Stimulated activated CD8-positive, alpha-beta memory T cell treated with anti-CD3 and anti-CD28 coated beads, Interleukin-7, amount 100 ng/mL, for 48 hours (primary cell): ENCODE results near the gene ROBO3.

Experiments used
- DNase-seq, 2 donors: peaks; one replicate each; pipeline ENCODE4 v3.0.0-alpha.2; 2020; ENCODE audit warnings: low read depth in 1 of 2; ENCODE audit errors: extremely low read depth in 1 of 2

The ROBO3 gene

DNA sequence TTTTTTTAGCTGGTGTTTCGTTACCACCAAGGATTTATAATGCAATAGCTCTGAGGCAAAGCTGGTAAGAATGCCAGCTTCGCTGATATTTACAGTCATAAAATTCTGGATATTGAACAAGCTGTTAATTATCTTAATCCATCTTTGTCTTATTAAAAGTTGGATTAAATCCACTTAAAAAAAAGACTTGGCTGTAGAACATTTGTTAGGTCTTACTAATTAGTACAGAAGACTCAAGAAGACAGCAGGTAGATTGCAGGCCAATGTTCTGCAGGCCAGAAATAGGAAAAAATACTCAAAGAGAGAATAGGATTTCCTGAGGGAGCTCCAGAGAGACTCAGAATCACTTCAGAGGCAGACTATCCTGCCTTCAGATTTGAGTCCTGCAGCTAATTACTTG lies 24.9 kb downstream of the ROBO3 start:
- no peak for DNase-seq

DNA sequence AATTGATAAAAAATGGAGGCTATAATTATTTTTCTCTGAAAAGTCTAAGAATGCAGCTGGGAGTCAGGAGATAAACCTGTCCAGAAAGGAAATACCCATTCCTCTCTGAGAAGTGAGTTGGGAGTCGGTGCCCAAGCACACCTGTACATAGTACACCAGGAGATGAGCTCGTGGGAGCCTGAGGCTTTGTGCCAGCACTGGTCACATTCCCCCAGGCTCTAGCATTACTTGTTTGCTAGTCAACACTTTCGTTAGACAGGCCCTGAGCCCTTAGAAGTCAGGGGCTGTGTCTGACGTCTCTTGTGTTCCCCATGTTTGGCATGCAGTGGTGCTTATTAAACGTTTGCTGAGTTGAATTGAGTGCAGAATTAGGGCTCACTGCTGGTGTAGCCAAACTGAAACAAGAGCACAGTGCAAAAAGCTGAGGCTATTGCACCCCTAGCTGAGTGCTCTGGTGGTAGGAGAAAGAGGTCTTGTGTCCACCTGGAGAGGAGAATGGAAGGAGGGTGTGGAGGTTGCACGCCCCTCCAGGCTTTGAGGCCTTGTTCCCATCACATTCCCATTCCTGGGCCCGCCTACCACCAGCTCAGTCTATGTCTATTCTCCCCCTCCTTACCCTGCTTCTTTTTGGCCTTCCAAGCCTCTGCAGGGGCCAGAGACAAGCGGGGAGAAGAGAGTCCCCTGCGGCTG lies 25.6 kb downstream of the ROBO3 start:
- no peak for DNase-seq

DNA sequence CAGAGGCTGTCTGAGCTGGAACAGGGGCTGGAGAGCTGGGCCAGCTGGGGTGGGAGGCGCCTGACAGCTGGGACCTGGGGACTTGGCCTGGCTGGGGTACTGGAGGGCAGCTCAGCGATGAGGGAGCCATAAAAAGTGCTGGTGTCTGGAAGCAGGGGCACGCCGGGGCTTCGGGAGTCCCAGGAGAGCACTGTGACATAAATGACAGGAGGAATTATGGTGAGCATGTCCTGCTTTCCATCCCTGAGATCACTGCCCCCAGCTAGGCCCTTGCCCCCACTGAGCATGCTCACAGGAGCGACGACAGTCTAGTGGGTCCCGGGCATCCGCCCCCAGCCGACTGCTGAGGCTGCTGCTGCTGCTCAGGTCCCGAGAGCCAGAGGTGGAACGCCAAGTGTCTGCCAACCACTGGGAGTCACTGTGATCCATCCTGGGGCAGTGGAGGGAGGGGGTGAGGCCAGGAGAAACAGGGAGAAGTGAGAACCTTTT lies 26.2 kb downstream of the ROBO3 start:
- no peak for DNase-seq

DNA sequence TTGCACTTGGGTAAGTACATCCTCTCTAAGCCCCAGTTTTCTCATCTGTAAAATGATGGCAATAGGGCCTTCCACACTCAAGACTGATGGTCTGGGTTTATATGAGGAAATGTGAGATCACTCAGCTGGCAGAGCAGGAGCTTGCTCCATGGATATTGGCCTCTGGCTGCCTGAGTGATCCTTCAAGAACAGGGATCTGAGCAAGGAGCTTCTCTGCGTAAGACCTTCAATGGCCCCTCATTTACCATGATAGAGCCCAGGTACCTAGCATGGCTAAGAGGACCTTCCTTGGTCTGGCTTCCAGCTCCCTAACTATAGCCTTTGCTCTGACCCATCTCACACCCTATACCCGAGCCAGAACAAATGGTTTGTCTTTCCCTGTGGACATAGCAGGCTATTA lies 26.9 kb downstream of the ROBO3 start:
- no peak for DNase-seq

DNA sequence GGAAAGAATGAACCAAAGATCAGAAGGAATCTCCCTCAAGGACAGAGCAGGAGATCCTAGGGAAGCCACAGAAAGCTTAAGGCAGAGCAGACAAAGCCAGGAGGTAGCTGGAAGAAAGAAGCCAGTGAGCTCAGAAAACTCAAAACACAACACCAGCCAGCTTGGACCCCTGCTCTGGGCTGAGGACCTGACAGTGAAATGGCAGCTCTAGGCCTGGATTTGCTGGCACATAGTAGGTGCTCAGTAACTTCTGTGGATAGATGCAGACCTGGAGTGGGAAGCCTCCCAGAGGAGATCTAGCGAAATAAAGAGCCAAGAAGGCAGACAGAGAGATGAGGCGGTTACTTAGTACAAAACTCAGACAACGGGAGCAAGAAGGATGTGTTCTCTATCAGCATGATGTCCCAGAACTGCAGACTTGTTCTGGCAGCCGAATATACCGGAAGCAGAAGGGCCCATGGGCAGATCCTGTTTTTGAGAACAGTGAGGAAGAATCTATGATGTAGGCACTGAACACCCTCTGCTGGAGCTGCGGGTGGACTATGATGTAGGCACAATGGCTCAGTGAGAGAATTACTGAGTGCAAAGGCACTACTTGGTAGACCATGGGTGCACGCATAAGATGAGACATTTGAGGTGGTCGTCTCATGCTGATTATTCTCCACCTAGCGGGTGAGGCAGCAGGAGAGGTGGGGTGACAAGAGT lies 27.7 kb downstream of the ROBO3 start:
- no peak for DNase-seq

DNA sequence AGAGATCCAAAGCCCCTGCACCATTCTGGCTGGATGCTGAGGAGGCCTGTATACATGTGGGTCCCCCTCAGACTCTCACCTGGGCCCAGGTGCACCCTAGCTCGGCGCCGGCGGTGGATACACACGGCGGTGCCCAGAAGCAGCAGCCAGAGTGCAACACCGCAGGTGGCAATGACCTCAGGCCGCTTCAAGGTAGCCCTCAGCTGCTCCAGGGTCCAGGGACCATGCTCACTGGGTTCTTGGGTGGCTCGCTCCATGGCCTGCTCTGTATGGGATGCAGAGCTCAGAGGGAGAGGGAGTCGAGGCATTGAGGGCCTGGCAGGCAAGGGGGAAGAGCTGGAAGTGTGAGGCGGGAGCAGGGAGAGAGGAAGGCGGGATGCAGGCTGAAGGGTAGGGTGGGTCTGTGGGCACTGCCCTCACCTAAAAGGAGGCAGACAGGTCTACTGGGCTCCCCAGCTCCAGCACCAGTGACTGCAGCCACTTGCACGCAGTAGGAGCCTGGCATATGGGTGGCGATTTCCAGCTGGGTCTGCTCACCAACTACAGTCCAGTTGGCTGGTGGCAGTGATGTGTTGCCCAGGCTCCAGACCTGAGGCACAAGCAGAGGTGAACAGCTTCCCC lies 28.7 kb downstream of the ROBO3 start:
- no peak for DNase-seq

DNA sequence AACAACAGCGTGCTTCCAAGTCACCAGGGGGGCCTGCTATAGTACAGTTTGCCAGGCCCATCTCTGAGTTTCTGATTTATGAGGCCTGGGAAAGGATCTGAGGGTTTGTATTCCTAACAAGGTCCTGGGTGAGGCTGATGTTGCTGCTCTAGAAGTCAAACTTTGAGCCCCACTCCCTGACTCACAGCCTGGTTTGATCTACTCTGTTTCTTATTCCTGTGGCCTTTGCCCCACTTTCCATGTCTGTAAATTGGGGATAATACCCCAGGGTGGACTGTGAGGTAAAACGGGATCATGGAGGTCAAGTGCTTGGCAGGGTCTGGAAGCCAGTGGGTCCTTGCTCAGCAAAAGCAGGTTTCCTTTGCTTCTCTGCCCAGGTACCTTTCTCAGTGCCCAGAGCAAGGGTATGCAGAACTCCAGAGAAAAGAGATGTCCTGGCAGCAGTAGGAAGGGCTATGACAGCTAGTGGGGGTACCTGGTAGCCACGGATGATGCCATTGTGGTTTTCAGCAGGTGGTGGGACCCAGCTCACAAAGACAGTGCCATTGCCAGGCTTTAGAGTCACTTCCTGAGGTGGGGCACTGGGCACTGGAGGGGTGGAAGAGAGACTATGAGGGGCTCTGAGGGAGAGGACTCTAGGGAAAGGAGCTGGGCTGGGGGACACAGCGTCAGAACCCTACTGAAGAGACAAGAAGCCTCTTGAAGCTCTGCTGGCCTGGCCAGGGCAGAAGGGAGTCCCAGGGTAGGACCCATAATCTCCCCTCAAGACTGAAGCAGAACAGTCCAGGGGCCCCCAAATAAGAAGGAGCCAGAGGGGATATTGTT lies 29.6 kb downstream of the ROBO3 start:
- DNase-seq: no peak

DNA sequence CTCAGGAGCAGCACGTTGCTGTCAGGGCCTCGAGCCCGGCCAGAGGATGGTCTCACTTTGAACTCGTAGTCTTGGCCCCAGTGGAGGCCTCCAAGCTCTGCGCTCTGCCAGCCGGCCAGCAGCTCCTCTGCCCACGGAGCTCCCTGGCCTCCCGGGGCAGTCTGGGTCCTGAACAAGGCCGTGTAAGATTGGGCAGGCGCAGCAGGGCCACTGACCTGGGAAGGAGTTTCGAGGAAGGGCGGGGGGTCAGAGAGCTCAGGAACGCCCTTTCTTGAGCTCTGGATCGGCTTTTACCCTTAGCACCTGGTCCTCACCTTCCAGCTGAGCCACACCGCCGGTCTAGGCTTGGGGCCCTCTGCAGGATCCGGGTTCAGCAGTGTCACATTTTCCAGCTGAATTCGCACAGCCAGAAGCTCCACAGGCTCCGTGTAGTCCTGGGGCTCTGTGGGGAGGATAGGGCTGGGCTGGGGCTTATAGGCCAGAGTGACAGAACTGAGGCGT lies 30.3 kb downstream of the ROBO3 start:
- no peak for DNase-seq

DNA sequence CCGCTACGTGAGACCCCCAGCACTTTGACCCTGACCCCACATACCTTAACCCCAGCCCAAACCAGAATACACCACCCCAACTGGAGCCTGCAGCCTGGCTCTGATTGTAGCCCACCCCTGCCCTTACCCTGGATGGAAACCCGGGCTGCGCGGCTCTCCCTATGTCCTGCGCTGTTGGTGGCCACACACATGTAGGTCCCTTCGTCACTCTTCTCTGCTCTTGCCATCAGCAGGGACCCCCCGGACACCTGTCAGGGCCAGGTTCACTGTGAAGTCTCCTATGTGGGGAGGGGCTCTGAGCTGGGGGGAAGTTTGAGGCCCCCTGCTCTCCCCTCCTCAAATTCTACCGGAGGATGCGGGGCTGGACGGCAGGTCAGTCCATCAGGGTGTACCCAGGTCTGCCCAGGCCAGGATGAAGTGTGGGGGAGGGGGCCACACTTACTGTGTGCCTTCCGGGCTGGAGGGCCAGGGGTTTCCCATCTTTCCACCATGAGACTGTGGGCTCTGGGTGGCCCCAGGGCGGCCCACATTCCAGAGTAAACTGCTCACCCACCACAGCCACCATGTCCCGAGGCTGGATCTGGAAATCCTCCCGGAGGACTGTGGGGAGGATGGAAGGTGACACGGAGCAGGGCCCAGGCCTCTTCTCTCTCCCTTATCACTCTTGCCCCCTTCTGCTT lies 31.0 kb downstream of the ROBO3 start:
- DNase-seq: no peak

DNA sequence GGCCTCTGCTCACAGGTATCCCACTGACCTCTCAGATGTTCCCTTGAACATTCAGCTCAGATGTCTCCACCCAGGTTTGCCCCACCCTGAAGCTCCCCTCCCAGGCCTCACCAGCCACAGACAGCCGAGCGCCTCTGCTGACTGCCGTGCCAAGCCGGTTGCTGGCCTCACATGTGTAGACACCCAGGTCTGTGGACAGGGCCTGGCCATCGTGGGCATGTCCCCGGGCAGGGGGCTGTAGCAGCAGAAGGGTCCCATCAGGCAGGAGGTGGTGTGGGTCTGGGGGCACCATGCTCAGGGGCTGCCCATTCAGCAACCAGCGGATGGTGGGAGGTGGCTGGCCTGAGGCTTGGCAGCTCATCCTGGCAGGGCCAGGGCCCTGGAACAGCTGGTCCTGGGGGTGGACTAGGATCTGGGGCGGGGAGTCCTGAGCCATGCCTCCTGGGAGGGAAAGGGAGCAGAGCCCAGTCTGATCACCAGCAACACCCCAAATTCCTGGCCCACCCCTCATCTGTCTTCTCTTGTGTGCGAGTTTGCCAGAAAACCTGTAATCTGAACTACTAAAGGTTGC lies 31.7 kb downstream of the ROBO3 start:
- DNase-seq: no peak

DNA sequence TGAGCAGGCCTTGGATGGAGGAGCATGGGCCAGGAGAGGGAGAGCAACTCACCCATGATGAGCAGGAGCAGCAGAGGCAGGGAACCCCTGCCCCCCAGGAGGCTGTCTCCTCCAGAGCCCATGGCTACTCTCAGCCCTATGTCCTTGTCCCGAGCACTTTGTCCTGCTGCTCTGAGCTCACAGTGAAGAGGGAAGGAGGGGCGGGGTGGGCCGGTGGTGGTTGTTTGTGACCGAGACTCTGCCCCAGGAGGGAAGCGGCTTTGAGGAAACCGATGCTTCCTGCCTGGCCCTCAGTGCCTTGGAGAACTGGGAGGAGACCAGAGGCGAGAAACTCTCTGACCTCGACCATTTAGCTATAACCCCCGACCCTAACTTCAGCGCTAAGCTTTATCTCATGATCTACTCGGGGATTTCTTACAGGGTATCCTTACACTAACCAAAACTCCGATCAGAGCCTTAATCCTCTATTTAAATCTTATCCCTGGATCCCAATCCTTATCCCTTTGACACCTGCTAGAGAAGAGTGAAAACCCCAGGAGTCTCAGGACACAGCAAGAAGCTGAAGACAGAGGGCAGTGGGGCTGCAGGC lies 32.5 kb downstream of the ROBO3 start, which contains the start of gene ROBO4:
ROBO4 (minus strand) TSS at position 192 of the 589 bp plus-strand sequence; CDS start at position 122, 70 bp downstream.
- DNase-seq: no peak

DNA sequence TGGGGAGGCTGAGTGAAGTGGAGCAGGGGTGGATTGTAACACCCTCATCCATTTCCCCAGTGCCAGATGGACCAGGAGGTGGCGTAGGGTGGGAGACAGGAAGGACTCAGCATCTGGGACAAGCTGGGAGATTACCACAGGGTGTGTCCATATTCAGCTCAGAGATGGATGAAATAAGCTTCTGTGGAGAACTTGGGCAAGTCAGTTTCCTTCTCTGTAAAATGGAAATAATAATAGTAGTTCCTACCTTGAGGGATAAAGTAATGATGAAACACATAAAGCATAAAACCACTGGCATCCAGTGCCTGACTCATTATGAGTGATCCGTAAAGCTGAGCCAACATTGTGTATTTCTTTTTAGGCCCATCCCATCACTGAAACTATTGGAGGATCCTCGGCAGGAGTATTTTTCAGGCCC lies 33.0 kb downstream of the ROBO3 start:
- DNase-seq: no peak

DNA sequence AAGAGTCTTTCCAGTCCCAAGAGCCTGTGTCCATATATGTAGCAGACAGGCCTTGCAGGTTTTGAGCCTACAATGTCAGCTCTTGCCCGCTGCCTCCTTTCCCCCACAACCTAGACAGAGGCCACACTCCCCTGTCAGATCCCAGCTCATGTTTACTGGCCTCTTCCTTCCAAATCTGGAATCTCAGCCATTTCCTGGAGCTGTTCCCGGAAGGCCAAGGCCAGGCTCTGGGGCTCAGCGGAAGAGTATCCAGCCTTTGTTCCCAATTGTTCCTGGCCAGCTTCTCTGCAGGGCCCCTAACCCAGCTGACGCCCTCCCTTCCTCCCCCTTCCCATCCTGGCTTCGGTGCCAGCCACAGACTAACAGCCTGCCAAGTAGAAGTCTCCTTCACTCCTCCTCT lies 33.5 kb downstream of the ROBO3 start:
- DNase-seq: no peak

DNA sequence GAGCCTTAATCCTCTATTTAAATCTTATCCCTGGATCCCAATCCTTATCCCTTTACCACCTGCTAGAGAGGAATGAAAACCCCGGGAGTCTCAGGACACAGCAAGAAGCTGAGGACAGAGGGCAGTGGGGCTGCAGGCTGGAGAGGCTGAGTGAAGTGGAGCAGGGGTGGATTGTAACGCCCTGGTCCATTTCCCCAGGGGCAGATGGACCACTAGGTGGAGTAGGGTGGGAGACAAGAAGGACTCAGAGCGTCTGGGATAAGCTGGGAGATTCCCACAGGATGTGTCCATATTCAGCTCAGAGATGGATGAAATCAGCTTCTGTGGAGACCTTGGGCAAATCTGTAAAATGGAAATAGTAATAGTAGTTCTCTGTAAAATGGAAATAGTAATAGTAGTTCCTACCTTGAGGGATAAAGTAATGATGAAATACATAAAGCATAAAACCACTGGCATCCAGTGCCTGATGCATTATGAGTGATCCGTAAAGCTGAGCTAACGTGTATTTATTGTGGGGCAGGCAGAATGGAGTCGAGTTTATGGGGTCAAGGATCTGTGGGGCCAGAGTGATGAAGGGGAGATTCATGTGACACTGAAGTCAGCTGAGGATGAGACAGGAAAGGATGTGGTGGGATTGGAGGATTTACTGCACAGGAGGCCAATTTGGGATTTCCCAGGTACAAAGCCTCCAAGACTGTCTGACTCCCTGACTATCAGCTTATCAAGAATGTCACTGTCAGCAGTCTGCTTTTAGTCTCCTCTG lies 34.3 kb downstream of the ROBO3 start:
- no peak for DNase-seq

DNA sequence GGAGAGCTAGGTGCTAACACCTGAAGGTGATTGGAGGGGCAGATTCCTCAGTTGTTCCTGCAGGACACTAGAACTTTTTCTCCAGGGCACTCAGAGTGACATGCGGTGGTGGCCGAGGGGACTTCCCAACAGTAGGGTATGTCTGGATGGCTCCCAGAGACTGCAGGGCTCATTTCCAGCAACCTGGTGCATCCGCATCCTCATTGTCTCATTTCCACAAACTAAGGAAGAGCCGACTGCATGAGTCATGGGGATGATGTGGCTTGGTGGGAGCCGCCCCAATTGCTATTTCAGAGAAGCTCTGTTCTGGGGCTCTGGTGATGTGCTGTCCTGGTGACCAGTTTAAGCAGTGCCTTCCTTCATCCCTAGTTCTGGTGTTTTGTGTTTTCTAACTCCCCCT lies 35.2 kb downstream of the ROBO3 start:
- no peak for DNase-seq

DNA sequence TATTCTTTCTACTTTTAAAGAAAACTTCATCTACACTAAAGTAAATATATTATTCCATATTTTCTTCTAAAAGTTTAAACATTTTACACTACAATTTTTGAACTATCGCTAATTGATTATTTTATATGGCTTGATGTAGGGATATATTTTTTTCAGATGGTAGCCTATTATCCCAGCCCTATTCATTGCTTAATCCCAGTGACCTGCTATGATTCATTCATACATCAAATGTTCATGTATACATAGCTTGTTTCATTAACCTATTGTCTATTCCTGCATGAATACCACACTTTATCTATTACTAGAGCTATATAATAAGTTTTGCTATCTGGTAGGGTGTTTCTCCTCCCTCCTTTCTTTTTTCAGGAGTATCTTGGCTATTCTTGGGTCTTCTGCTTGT lies 37.4 kb downstream of the ROBO3 start:
- DNase-seq: no peak

DNA sequence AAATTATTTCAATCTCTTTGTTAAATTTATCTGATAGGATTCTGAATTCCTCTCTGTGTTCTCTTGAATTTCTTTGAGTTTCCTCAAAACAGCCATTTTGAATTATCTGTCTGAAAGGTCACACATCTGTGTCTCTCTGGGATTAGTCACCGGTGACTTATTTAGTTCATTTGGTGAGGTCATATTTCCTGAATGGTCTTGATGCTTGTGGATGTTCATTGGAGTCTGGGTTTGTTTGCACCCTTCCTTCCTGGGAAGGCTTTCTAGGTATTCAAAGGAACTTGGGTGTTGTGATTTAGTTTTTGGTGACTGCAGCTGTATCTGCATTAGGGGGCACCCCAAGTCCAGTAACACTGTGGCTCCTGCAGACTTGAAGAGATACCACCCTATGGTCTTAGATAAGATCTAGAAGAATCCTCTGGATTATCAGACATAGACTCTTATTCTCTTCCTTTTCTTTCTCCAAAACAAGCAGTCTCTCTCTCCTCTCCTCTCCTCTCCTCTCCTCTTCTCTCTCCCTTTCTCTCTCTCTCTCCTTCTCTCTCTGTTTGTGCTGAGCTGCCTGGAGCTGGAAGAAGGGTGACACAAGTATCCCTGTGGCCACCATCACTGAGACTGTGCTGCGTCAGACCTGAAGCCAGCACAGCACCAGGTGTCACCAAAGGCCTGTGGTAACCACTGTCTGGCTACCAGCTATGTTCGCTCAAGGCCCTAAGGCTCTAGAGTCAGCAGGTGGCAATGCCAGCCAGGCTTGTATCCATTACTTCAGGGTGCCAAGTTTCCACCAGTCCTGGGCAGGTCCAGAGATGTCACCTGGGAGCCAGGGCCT lies 50.5 kb downstream of the ROBO3 start:
- DNase-seq: no peak

DNA sequence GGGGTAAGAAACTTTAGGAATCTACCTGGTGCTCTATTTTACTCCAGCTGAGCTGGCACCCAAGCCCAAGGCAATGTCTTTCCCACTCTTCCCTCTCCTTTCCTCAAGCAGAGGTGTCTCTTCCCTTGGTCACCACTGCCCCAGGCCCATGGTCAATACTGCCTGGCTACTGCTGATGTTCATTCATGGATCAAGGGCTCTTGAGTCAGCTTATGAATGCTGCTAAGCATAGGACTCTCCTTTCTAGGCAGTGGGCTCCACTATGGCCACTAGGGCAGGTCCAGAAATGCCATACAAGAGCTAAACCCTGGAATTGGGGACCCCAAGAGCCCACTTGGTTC lies 51.1 kb downstream of the ROBO3 start:
- no peak for DNase-seq
